UCSD-AML1 (cell line): ENCODE data around the gene CSDE1.

Source experiments
- DNase-seq: peaks from one replicate; lab custom pipeline; 2025; ENCODE audit not compliant: unreplicated experiment; lab: John Stamatoyannopoulos, UW

The CSDE1 gene

DNA sequence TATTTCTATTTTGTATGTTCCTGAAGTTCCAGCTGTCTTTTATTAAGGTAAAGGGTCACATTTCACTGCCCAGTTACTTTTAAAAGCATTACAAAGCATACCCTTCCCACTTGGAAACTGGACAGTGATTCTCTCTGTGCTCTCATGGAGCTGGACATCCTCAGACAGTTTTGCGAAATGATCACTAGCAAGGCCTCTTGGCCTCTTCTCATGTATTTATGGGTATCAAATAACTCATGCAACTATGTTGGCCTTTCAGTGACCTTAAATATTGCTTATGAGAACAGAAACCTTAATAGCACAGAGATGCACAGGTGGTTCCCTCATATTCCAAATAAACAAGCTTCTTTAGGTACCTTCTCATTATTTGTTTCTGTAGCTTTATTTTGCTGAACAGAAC lies 54.5 kb downstream of the CSDE1 start:
- DNase-seq, result no peak

DNA sequence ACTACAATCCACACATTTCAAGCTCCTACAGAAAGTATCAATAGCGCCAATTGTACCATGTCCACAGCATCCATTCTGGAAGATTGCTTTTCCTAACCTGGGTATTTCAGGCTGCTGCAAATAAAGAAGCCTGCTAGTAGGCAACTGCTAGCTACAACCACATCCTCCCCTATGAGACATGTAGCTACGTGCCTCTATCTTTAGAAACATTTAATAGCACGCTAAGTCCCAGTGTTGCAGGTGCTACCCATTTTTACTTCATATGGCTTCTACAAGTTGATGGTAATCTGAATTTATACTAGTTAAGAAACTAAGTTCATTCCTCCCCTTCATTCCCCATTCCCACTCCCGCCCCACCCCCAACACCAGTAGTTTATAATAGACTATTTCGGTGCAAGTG lies 55.0 kb downstream of the CSDE1 start:
- no peak for DNase-seq

DNA sequence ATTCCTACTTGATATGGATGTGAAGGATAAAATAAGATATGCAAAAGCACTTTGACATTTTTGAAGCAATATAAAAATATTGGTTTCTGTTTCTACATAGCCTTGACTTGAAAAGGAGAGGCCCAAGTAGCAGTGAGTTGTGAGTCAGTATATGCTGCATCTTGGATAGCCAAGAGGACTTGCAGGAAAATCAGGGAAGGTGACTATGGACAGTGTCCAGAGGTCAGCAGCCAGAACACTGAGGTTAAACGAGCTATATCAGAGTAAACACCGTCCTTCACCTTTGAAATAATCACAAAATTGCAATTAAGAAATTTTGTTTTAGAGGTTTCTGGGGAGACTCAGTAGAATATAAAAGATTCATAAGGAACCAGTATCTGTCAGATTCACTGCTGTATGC lies 55.9 kb downstream of the CSDE1 start:
- no peak for DNase-seq

DNA sequence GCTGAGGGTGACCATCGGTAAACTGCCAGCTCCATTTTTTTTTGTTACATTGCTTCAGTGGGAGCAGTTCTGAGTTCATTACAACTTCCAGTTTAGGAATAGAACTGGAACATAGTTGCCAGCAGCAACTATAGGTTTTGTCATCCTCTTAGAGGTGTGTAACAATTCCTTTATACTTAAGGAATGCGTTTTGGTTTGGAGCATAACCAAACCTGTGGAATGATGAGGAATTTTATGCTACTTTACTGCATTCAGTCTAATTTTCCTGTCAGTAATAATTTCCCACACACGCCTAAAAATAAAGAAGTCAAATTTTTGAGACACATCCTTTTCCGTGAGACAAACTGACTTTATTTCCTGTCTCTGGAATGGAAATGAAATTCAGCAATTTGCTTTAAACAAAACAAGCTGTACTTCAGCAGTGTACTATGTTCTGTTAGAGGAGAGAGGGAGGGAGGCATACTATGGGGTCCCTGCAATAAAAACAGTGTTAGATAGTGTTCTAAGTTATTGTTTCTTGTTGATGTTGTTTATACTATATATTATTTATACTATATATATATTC lies 57.7 kb downstream of the CSDE1 start:
- no peak for DNase-seq

DNA sequence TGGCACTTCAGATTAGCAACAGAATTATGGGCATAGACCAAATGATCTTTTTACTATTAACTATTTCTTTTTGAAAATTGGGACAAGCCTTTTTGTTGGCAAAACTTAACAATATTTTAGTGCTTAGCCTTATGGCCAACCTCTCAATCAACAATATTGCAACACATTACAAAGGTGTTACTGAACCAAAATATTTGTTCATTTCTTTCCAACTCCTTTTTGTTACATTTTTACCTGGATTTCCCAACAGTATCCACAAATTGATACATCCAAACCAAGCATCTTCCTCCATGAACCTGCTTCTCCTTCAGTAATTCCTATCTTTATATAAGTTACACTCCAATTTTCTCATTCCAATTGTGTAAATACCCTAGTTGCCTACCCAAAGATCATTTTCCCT lies 61.0 kb downstream of the CSDE1 start:
- DNase-seq, result no peak

DNA sequence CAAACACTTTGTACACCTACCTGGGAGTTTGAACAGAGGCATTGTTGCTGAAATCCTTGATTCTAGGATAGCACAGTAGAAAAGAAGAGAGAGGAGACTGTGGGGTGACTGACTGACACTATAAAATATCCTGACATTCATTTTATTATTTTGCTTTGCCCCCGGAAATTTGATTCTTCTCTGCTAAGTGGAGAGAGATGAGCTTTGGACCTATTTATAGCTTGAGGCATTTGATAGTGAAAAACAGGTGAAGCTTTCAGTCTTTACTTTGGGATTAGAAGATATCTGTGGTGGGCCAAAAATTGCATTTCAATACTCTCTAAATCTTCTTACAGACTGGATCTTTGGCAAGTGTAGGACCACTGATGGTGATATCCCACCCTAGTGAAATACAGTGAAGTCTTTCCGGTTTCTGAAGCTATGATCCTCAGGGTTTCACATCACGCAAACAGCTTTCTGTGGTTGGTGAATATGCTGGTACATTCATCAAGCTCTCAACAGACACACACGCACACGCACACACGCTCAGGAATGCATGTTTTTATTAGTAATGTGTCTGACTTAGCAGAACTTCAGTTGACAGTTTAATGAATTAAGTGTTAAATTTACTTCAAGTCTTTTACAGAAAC lies 62.2 kb downstream of the CSDE1 start, which contains the start of gene AMPD1:
Gene AMPD1, minus strand, starts transcription at position 117 of the 629 bp plus-strand sequence. Its CDS starts 75 bp downstream, at position 42.
- no peak for DNase-seq

DNA sequence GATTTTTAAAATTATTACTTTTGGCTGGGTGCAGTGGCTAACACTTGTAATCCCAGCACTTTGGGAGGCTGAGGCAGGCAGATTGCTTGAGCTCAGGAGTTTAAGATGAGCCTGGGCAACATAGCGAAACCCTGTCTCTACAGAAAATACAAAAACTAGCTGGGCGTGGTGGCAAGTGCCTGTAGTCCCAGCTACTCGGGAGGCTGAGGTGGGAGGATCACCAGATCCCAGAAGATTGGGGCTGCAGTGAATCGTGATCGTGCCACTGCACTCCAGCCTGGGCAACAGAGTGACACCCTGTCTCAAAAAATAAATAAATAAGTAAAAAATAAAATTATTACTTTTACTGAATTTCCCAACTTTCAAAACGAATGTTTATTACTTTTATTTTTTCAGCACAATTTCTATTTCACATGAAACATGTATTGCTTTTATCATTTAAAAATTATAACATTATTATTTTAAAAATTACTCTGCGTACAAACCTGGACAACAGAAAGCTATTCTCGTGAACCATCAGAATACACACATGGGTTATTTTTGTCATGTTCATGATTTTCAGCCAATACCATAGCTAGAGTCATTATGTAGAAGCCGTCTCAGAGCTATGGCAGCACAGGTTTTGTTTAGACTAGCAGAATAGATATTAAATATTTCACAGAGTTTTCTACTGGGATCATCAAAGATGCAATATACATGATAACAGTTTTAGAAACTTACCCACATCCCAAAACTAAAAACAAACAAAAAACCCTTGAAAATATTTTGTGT lies 63.1 kb downstream of the CSDE1 start:
- no peak for DNase-seq

DNA sequence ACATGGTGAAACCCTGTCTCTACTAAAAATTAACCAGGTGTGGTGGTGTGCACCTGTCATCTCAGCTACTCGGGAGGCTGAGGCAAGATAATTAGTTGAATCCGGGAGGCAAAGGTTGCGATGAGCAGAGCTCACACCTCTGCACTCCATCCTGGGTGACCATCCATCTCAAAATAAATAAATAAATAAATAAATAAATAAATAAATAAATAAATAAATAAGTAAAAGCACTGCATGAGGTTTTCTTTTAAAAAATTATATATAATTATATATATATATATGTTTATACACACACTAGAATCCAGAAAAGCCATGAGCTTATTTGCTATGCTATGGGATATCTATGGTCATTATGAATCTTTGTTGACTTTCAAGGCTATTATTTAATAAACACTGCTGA lies 64.8 kb downstream of the CSDE1 start:
- DNase-seq, result no peak

DNA sequence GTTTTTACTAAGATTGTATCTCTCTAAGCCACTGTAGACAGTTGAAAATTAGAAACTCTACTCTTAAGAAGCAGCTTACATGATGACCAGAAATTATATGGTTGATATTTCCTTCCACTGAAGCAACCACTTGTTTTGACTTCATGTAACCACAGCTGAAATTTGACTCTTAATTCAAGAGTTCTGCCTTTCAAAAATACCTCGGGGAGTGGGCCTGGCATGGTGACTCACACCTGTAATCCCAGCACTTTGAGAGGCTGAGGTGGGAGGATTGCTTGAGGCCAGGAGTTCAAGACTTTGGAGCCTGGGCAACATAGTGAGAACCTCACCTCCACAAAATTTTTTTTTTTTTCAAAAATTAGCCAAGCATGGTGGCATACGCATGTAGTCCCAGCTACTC lies 66.7 kb downstream of the CSDE1 start:
- no peak for DNase-seq

DNA sequence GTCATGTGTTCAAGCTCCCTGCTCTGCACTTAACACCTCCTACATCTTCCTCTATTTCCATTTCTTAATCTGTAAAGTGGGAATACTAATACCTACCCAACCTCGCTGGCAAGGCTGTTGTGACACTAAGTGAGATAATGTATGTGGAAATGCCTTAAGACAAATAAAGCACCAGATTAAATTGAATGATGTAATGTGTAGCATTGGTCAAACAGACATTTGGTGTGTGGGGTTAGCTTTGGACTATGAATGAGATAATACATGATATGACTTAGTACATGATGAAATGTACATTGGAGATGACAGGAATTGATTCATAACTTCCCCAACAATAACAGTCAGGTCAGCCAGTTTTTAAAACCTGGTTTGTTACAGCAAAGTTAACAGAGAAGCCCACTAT lies 67.6 kb downstream of the CSDE1 start:
- no peak for DNase-seq

DNA sequence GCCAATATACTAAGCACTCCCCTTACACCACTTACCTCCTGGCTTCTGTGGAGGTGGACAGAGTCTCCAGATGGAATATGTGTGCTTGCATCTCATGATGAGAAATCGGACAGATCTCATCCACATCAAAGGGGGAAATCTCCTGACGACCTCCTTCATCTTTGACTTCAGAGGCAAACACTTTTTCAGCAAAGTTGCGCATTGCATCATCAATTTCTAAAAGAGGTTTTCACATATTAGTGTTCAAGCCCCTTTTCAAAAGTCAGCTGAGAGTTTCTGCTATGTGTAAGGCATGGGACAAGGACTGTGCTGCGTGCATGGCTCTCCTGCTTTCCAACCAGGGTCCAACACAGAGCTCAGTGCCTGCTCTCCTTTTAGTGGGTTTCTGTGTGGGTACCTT lies 69.3 kb downstream of the CSDE1 start:
- DNase-seq, result no peak

DNA sequence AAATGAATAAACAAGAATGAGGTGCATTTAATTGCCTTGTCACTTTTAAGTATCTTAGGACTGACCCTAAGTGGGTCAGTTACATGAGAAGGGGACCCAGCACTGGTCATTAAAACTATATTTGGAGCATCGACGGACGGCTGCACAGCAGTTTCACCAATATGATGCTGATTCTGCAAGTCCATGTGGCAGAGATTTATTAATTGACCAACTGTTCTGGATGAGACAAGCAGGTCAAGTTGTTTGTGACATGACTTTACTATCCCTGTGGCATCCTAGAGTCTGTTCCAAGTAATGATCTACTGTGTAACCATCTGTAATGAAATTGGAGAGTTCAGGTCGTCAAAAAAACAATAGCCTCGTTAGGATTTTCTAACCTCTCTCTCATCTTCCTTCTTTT lies 71.9 kb downstream of the CSDE1 start:
- DNase-seq, result no peak

DNA sequence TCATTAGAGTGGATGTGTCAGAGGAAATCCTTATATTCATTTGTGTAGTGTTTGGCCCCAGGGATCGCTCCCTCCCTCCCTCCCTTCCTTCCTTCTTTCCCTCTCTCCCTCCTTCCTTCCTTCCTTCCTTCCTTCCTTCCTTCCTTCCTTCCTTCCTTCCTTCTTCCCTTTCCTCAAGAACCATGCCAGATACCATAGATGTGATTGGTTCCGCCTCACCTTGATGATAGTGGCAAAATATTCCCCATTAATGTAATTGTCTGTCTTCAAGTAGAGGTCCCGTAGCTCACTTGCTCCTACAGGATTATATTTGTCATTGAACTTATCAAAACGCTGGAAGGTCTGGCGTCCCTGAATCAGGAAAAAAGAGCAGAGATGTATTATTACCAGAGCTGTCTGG lies 80.1 kb downstream of the CSDE1 start:
- no peak for DNase-seq

DNA sequence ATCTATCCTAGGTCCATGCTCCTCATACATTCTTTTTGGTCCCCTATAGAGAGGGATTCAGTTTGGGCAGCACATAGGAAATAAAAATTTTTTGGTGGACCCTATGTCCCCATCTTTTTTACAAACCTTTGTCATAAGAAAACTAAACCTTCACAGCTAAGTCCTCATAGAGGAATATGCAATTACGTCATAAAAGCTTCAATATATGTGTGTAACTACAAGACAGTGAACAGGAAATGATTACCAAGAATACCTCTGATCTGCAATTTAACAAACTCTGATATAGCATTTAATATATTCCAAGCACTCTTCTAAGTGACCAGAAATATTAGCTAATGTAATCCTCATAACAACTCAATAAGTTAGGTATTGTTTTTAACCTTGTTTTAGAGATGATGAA lies 81.7 kb downstream of the CSDE1 start:
- no peak for DNase-seq

DNA sequence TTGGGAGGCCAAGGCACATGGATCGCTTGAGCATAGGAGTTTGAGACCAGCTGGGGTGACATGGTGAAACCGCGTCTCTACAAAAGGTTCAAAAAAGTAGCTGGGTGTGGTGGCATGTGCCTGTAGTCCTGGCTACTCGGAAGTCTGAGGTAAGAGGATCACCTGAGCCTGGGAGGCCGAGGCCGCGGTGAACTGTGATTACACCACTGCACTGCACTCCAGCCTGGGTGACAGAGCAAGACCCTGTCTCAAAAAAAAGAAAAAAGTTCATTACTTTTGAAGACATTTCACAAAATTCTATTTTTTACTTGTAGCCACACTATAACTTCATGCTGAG lies 85.9 kb downstream of the CSDE1 start:
- no peak for DNase-seq

DNA sequence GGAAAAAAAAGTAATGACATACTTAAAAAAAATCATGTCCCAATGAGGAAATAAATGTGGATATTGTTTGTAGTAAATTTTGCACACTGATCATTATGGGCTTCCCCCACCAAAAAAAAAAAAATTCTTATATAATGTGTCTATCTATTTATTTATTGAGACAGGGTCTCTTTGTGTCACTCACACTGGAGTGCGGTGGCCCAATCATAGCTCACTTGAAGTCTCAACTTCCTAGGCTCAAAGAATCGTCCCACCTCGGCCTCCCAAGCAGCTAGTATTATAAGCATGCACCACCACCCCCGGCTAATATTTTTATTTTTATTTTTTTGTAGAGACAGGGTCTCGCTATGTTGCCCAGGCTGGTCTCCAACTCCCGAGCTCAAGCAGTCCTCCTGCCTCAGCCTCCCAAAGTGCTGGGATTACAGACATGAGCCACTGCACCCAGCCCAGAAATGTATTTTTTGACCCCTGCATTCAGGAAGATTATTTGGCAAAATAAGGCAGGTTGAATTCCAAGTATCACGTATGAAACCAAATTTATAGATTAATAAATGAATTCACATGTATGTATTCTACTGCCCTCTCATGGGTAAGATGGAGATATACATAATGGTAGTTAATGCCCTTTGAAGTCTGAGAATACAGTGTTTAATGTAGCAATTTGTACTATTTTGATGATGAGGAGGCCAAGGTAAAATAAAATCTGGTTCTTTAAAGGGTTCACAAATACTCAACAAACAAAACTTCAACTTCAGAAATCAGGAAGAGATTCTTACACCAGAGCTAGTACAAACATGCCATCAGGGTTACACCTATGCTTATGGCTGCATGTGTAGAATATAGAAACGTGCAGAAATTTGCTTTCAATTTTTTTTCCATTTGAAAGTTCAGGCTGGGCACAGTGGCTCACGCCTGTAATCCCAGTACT lies 86.5 kb downstream of the CSDE1 start:
- DNase-seq, result no peak

DNA sequence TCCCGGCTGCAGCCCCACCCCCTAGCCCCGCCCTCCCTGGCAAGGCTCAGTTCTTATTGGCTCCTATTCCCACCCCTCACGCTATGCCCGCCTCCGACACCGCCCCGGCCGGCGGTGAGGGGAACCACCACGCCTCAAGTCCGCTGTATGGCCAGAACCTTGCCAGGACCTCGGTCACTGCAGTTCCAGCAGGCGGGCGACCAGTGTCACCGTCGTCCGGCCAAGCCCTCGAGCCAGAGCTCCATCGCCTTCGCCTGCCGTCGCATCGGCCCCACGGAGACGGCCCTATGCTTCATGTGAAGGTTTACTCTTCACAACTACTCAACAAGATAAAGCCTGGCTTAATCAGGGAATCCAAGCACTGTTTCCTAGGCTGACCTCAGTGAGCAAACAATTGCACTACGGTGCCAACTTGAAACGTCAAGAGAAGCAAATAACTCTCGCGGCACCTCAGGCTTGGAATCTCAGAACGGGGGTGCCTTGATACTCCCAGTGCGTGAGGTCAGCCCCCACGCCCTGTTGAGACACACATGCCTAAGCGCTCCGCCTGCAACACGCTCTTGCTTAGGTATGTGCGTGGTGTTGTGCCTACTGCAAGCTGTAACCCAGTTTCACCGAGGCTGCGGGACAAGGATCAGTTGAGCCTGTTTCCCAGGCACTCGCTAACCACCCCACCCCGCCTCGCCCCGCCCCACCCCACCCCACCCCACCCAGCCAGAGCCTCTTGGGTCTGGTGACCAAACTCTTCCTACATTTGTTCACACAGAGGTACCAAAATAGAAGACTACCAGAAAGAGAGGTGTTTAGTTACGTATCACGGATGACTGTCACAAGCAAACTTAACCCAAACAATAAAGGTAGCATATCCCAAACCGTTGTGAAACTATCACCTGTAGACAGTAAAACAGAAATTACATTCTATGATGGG lies 87.4 kb downstream of the CSDE1 start:
- peak; percentile 80 for DNase-seq

DNA sequence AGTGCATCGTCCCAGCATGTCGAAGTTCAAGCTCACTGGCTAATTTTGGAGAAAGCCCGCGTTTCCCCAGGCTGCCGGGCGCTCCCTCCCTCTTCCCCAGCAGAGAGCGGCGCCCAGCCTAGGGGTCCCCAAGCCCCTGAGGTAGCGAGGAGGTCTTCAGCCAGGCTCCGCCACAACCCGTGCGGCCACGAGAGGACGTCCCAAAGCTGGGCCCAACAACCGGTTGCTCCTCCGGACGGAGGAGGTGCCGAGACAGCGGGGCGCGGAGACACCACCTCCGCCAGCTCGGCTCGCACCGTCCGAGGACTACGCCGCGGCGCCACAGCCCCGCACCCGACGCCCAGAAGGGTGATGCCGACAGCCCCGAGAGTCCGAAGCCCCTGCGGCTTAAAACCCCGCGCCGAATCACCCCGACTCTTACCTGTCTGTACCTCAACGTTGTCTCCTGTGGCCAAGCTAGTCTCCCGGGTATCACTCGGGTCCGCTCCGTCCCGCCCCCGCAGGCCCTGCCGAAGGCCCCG lies 88.2 kb downstream of the CSDE1 start, which contains the start of gene DENND2C:
Gene DENND2C, minus strand, starts transcription at position 488 of the 521 bp plus-strand sequence. CDS start 44,065 bp downstream, outside the sequence.
- no peak for DNase-seq

DNA sequence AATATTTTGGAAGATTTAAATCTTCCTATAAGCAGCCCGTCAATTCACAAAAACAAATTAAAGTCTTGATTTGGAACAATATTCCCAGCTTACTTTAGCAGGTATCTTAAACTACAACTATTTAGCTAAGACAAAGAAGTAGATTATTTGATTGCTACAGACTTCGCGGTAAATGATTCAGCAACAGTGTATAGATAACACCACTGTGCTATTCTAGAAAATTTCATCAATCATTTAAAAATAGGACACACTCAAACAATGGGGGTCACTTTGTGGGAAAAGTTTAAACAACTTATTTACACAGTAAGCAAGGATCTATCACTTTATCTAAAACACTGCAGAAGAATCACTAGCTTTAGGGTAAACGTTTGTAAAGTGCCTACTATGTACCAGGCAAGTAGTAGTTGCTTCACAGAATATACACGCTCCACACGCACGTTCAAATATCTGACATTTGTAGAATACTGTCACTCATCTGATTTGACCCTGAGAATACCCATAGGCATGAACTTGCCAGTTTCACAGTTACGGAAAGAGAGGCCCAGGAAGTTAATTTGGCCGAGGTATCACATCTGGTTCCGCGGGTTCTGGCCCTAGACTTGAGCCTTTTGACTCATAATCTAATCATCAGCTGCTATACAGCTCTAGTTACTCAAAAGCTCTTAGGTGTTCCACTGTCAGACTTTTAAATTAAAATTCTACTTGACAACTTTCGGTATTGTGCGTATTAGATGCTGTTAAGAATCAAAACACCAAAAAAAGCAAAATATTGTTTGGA lies 88.8 kb downstream of the CSDE1 start:
- no peak for DNase-seq
